DOHH2 (cell line): Measurements from ENCODE around the gene NDRG2.

ENCODE experiments used
- CTCF ChIP-seq: fragments of 200-600 bp; sonication (generic); IDR thresholded peaks from one replicate; pipeline ENCODE4 v1.5.1; 2014; ENCODE audit warnings: antibody characterized with exemption, mild to moderate bottlenecking, low read depth, low read length; ENCODE audit not compliant: poor library complexity, severe bottlenecking
- EZH2phosphoT487 ChIP-seq: fragments of 200-600 bp; sonication (generic); IDR thresholded peaks from 2 replicates; pipeline ENCODE4 v1.6.1; 2017; ENCODE audit warnings: borderline replicate concordance, mild to moderate bottlenecking, antibody characterized with exemption, low read length, moderate library complexity, mixed read lengths

- no peak for TF ChIP-seq CTCF
- no peak for TF ChIP-seq EZH2phosphoT487
Observed at GRCh38 chr14:21024585-21025370, at the start of gene NDRG2.
